22Rv1 (cell line): Measurements from ENCODE around the gene OR7E24.
"Not testable (repeated sequence)": the region's sequence is repeated elsewhere in the genome, so short reads cannot be mapped to it uniquely, and the experiment has no call there.

Experiments
- H3K27ac ChIP-seq: fragments of 450-650 bp; 2 replicates; pipeline ENCODE4 v1.5.1; 2017
- ZFX ChIP-seq: fragments of 450-650 bp; IDR thresholded peaks from 2 replicates; pipeline ENCODE4 v1.6.1; 2017; ENCODE audit warnings: antibody characterized with exemption, borderline replicate concordance
- TF ChIP-seq, protein P1 (sequence below): fragments of 450-650 bp; IDR thresholded peaks from 2 replicates; pipeline ENCODE4 v1.5.1; 2017; ENCODE audit warnings: mild to moderate bottlenecking

Gene OR7E24

DNA sequence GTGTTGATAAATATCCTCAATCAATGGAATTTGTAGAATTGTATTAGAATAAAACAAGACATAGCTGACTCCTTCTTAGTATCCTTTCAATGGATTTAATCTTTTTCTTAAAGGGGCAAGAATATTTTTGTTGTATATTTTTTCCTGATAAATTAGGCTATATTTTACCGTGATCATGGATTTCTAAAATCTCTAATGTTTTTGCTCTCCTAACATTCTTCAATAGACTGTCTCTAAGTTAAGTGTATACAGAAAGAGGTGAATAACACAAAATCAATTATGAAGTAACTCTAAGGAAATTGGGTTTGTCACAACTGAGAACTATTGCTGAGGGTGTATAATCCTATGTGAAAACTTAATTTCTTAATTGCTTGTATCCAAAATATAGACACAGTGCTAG lies at the start of gene OR7E24:
TSS of gene OR7E24 (plus strand) at position 301 of the 400 bp plus-strand sequence. CDS start 114 bp downstream, outside the sequence.
- TF ChIP-seq, protein P1, sequence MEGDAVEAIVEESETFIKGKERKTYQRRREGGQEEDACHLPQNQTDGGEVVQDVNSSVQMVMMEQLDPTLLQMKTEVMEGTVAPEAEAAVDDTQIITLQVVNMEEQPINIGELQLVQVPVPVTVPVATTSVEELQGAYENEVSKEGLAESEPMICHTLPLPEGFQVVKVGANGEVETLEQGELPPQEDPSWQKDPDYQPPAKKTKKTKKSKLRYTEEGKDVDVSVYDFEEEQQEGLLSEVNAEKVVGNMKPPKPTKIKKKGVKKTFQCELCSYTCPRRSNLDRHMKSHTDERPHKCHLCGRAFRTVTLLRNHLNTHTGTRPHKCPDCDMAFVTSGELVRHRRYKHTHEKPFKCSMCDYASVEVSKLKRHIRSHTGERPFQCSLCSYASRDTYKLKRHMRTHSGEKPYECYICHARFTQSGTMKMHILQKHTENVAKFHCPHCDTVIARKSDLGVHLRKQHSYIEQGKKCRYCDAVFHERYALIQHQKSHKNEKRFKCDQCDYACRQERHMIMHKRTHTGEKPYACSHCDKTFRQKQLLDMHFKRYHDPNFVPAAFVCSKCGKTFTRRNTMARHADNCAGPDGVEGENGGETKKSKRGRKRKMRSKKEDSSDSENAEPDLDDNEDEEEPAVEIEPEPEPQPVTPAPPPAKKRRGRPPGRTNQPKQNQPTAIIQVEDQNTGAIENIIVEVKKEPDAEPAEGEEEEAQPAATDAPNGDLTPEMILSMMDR, result no peak
- no peak for TF ChIP-seq ZFX
- no peak within 1 kb of the TSS for H3K27ac ChIP-seq

DNA sequence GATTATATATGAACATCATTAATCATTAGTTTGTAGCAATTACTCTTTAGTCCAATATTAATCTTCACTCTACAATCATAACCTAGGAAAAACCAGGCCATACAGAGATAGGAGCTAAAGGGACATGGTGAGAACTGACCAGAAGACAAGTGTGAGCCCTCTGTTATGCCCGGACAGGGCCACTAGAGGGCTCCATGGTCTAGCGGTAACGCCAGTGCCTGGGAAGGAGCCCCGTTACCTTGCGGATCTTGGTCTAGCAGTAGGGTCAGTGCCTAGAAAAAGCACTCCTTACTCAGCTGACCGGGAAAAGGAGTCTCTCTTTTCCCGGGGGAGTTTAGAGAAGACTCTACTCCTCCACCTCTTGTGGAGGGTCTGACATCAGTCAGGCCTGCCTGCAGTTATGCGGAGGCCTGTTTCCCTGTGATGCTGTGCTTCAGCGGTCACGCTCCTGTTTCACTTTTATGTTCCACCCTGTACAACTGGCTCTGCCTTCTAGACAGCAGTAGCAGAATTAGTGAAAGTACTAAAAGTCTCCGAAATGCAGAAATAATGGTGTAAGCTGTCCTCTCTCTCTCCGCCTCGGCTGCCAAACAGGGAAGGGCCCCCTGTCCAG lies 45.1 kb upstream of the OR7E24 start:
- TF ChIP-seq, protein P1, result peak; percentile 93
- TF ChIP-seq ZFX, result no peak

DNA sequence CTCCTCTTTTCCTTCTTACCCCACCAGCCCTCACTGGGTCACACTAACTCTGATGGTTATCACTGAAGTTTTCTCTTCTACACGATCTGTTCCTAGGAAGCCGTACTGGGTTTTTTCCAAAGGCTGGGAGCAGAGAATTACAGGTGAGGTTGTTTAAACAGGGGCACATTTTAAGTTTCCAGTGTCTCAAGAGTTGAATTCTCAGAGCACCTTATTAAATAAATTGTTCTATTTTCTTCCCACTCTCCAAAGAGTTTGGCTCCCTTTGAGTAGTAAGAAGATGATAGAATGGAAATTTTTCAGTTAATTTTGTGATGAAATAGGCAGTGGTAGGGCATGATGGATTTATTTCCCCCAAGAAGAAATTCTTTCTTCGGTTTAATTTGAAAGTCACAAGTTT lies 31.2 kb upstream of the OR7E24 start, which contains the start of gene OR7D4:
TSS of gene OR7D4 (minus strand) at position 101 of the 400 bp plus-strand sequence. CDS start 4,752 bp downstream, outside the sequence.
- TF ChIP-seq ZFX, result no peak
- TF ChIP-seq, protein P1, result no peak

More for the DNA sequence above, 45.1 kb upstream of the OR7E24 start:
- H3K27ac ChIP-seq, result no peak overlapping the region

DNA sequence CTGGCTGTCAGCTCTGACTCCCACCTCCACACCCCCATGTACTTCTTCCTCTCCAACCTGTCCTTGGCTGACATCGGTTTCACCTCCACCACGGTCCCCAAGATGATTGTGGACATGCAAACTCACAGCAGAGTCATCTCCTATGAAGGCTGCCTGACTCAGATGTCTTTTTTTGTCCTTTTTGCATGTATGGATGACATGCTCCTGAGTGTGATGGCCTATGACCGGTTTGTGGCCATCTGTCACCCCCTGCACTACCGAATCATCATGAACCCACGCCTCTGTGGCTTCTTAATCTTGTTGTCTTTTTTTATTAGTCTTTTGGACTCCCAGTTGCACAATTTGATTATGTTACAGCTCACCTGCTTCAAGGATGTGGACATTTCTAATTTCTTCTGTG lies 506 bp downstream of the OR7E24 start:
- TF ChIP-seq, protein P1, result no peak
- no peak for TF ChIP-seq ZFX
- H3K27ac ChIP-seq, result no peak overlapping the region

More for the DNA sequence above, 31.2 kb upstream of the OR7E24 start, which contains the start of gene OR7D4:
- H3K27ac ChIP-seq, result no peak within 1 kb of the TSS

DNA sequence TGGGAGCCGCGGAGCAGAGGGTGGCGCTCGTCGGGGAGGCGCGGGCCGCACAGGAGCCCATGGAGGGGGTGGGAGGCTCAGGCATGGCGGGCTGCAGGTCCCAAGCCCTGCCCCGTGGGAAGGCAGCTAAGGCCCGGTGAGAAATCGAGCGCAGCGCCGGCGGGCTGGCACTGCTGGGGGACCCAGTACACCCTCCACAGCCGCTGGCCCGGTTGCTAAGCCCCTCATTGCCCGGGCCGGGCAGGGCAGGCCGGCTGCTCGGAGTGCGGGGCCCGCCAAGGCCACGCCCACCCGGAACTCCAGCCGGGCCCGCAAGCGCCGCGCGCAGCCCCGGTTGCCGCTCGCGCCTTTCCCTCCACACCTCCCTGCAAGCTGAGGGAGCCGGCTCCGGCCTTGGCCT lies 32.8 kb downstream of the OR7E24 start:
- H3K27ac ChIP-seq, result not testable (repeated sequence)

DNA sequence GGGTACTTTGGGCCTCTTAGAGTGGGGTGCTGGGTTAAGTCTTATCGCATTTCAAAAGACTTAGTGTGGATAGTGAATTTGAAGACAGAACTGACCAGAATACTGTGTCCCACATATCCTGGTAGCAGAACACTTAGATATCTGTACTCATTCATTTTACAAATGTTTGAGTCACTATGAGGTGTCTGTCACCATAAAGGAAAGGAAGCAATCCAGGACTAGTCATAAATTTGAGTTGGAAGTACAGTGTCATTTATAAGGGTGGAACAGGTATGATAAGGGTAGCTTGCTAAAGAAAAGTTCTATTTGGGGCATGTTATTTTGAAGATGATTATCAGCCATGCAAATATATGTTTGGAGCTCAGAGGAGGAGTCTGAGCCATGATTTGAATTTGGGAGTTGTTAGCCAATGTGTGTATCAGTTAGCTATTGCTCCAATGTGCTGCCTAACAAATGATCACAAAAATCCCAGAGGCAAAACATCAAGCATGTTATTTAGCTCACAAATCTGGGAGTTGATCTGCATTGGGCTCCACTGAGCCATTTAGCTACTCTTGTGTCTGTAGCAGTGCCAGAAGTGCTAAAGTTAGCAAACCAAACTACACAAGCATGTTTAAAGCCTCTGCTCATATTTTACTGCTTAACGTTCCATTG lies 38.6 kb downstream of the OR7E24 start:
- TF ChIP-seq, protein P1, result no peak
- no peak for TF ChIP-seq ZFX
- H3K27ac ChIP-seq, result no peak overlapping the region

DNA sequence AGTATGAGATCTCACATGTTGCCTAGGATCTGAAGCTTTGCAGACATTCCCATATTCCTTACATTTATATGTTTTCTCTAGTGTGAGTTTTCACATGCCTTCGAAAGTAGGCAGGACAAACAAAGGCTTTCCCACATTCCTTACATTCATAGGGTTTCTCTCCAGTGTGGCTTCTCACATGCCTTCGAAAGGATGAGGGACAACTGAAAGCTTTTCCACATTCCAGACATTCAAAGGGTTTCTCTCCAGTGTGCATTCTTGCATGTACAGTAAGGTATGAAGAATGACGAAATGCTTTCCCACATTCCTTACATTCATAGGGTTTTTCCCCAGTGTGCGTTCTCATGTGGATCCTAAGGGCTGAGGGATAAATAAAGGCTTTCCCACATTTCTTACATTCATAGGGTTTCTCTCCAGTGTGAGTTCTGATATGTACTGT lies 44.7 kb downstream of the OR7E24 start:
- TF ChIP-seq ZFX, result no peak
- TF ChIP-seq, protein P1, result no peak

More for the DNA sequence above, 44.7 kb downstream of the OR7E24 start:
- H3K27ac ChIP-seq, result no peak overlapping the region
